Measurements from ENCODE around the gene FAM83D. TPM values are rescaled to one million over a fixed set of nuclear protein-coding genes. Genes with fewer than 3 reads are reported as not detected.

FAM83D gene
- total RNA-seq, 1 experiment from 2014 or later = 66.9 TPM

- POLR2A ChIA-PET = no interaction called here
- Mint-ChIP-seq H3K27ac (no peak overlapping the region), H3K4me3 (no peak overlapping the region), H3K36me3 (peaks cover 28% of the 10 kb centered on the region), H3K9me3 (no peaks in the 10 kb centered on the region), H3K27me3 (ENCODE audit: low read depth) (no peaks in the 10 kb centered on the region), H3K4me1 (0 out of 2 replicates have a peak, but pooled peaks cover 3% of the 10 kb centered on the region)
- DNase-seq (ENCODE audit: low spot score) (no peak), ATAC-seq (no peak)
- CTCF ChIA-PET = no interaction called here
- TF ChIP-seq, protein P1, sequence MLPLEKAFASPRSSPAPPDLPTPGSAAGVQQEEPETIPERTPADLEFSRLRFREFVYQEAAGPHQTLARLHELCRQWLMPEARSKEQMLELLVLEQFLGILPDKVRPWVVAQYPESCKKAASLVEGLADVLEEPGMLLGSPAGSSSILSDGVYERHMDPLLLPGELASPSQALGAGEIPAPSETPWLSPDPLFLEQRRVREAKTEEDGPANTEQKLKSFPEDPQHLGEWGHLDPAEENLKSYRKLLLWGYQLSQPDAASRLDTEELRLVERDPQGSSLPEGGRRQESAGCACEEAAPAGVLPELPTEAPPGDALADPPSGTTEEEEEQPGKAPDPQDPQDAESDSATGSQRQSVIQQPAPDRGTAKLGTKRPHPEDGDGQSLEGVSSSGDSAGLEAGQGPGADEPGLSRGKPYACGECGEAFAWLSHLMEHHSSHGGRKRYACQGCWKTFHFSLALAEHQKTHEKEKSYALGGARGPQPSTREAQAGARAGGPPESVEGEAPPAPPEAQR (CRISPR knock-in tag; IDR thresholded peaks at IDR 0.05) = no peak
- TF ChIP-seq MXD4 (CRISPR knock-in tag; IDR thresholded peaks at IDR 0.05; ENCODE audit: borderline replicate concordance) (no peak), KAT7 (CRISPR knock-in tag; IDR thresholded peaks at IDR 0.05; ENCODE audit: borderline replicate concordance) (no peak), FOXP4 (CRISPR knock-in tag; IDR thresholded peaks at IDR 0.05) (no peak), RELA (CRISPR knock-in tag; IDR thresholded peaks at IDR 0.05; ENCODE audit: borderline replicate concordance) (no peak), USF1 (CRISPR knock-in tag; IDR thresholded peaks at IDR 0.05) (no peak), ZNF671 (CRISPR knock-in tag; IDR thresholded peaks at IDR 0.05) (no peak), AR (CRISPR knock-in tag; IDR thresholded peaks at IDR 0.05) (no peak), CBFB (CRISPR knock-in tag; IDR thresholded peaks at IDR 0.05; ENCODE audit: low read depth) (no peak), NR3C1 (CRISPR knock-in tag; conservative IDR thresholded peaks at IDR 0.05; ENCODE audit: low read depth) (no peak), NR2C2 (CRISPR knock-in tag; IDR thresholded peaks at IDR 0.05) (no peak), CREM (CRISPR knock-in tag; IDR thresholded peaks at IDR 0.05) (no peak)
- TF ChIP-seq, protein P2, sequence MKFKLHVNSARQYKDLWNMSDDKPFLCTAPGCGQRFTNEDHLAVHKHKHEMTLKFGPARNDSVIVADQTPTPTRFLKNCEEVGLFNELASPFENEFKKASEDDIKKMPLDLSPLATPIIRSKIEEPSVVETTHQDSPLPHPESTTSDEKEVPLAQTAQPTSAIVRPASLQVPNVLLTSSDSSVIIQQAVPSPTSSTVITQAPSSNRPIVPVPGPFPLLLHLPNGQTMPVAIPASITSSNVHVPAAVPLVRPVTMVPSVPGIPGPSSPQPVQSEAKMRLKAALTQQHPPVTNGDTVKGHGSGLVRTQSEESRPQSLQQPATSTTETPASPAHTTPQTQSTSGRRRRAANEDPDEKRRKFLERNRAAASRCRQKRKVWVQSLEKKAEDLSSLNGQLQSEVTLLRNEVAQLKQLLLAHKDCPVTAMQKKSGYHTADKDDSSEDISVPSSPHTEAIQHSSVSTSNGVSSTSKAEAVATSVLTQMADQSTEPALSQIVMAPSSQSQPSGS (CRISPR knock-in tag; IDR thresholded peaks at IDR 0.05; ENCODE audit: borderline replicate concordance, low read depth) = no peak
- TF ChIP-seq, protein P3, sequence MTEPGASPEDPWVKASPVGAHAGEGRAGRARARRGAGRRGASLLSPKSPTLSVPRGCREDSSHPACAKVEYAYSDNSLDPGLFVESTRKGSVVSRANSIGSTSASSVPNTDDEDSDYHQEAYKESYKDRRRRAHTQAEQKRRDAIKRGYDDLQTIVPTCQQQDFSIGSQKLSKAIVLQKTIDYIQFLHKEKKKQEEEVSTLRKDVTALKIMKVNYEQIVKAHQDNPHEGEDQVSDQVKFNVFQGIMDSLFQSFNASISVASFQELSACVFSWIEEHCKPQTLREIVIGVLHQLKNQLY (CRISPR knock-in tag; IDR thresholded peaks at IDR 0.05) = no peak
Measured at GRCh38 chr20:38969708-38970107, 43.5 kb downstream of the FAM83D start.

DNA sequence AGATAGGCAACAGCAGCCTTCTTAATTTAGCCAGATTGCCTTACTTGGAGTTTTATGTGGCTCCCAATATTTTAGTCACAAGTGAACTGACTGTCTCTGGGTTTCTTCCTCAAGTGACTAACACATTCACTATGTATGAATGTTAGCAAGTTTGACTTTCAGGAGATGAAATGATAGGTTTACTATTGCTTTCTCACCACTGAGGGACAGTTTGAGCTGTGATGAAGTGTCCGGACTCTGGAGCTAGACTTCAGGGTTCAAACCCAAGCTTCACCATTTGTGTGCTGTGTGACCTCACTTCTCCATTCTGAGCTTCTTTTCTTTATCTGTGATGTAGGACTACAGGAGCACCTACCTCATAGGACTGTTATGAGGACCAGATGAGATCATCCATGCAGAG is 44.1 kb downstream of the FAM83D start:
- no peak for ATAC-seq
- Mint-ChIP-seq H3K27ac (no peak overlapping the region), H3K27me3 (ENCODE audit: low read depth) (no peaks in the 10 kb centered on the region), H3K36me3 (peaks cover 29% of the 10 kb centered on the region), H3K4me3 (no peak overlapping the region), H3K4me1 (0 out of 2 replicates have a peak, but pooled peaks cover 3% of the 10 kb centered on the region), H3K9me3 (no peaks in the 10 kb centered on the region)
- ChIA-PET POLR2A (no interaction called here), CTCF (interaction anchor here (1.0 kb wide), 1 partner anchor 8 kb away, joined by 3 read pairs; the partner anchor contains the start of gene DHX35)
- DNase-seq (ENCODE audit: low spot score) = no peak
- TF ChIP-seq, protein P1 (CRISPR knock-in tag; IDR thresholded peaks at IDR 0.05) = no peak
- TF ChIP-seq EMX1 (CRISPR knock-in tag; IDR thresholded peaks at IDR 0.05) (no peak), PRDM15 (CRISPR knock-in tag; IDR thresholded peaks at IDR 0.05) (no peak), SMAD3 (CRISPR knock-in tag; IDR thresholded peaks at IDR 0.05; ENCODE audit: borderline replicate concordance) (no peak), ATF3 (CRISPR knock-in tag; conservative IDR thresholded peaks at IDR 0.05) (no peak)
